IMR-90 (cell line): ENCODE results near the gene DNAJC22. TPM values are rescaled to one million over a fixed set of nuclear protein-coding genes. Genes with fewer than 3 reads are reported as not detected.

ENCODE experiments used
- ATAC-seq: fragments of 200-7000 bp; cut with Tn5 transposase; 2 replicates; pipeline ENCODE4 v1.9.1; 2020; ENCODE audit warnings: low read depth, mild to moderate bottlenecking, moderate library complexity
- BruUV-seq: library from RNA; stranded (reverse); fragments of 400-500 nt; replicated peaks from 2 replicates; lab custom pipeline; 2021; lab: Mats Ljungman, UMichigan
- CTCF ChIA-PET: fragments of 300-600 bp; formaldehyde crosslinking; extraction: SDS; loops from one replicate; lab custom pipeline; 2021; ENCODE audit warnings: antibody characterized with exemption; lab: Yijun Ruan, JAX
- POLR2A ChIA-PET: fragments of 300-600 bp; sonication (Branson Sonifier 250); formaldehyde crosslinking; loops from one replicate; lab custom pipeline; 2022; ENCODE audit warnings: antibody characterized with exemption; ENCODE audit not compliant: unreplicated experiment; lab: Charles Lee
- DNase-seq: peaks from one replicate; pipeline ENCODE4 v3.0.0; 2013
- H2AFZ ChIP-seq: replicated peaks from 2 replicates; pipeline ENCODE3; 2013; ENCODE audit warnings: low read length, mild to moderate bottlenecking; ENCODE audit not compliant: poor library complexity
- H2AK5ac ChIP-seq: 2 replicates; pipeline ENCODE4 v1.6.1; 2013; ENCODE audit warnings: low read depth, low read length, inconsistent platforms
- H2AK9ac ChIP-seq: replicated peaks from 2 replicates; pipeline ENCODE3; 2013; ENCODE audit warnings: mild to moderate bottlenecking, low read depth, low read length, moderate library complexity; ENCODE audit not compliant: poor library complexity
- H2BK120ac ChIP-seq: 2 replicates; pipeline ENCODE4 v1.6.1; 2013; ENCODE audit warnings: low read depth, low read length, inconsistent platforms
- H2BK15ac ChIP-seq: 3 replicates; pipeline ENCODE4 v1.6.1; 2013; ENCODE audit warnings: low read depth, low read length, inconsistent platforms
- H2BK20ac ChIP-seq: 2 replicates; pipeline ENCODE4 v1.6.1; 2013; ENCODE audit warnings: low read depth, mild to moderate bottlenecking, inconsistent platforms, low read length, moderate library complexity
- H2BK5ac ChIP-seq: 2 replicates; pipeline ENCODE4 v1.6.1; 2013; ENCODE audit warnings: mild to moderate bottlenecking, low read depth, low read length, inconsistent platforms; ENCODE audit not compliant: poor library complexity, severe bottlenecking
- H3K14ac ChIP-seq: replicated peaks from 2 replicates; pipeline ENCODE4 v1.6.1; 2013; ENCODE audit warnings: low read depth, low read length, inconsistent platforms
- H3K18ac ChIP-seq: 2 replicates; pipeline ENCODE4 v1.6.1; 2013; ENCODE audit warnings: low read depth, low read length, control low read depth
- H3K23ac ChIP-seq: 2 replicates; pipeline ENCODE4 v1.6.1; 2013; ENCODE audit warnings: low read depth, low read length, inconsistent platforms
- H3K27ac ChIP-seq: 2 replicates; pipeline ENCODE4 v1.5.1; 2013; ENCODE audit warnings: mild to moderate bottlenecking, control low read depth, low read length; ENCODE audit not compliant: insufficient read depth
- H3K27me3 ChIP-seq: 2 replicates; pipeline ENCODE4 v1.6.1; 2013; ENCODE audit warnings: low read length; ENCODE audit not compliant: control insufficient read depth, insufficient read depth
- H3K36me3 ChIP-seq: 2 replicates; pipeline ENCODE4 v1.6.1; 2013; ENCODE audit warnings: low read length, mixed read lengths; ENCODE audit not compliant: control insufficient read depth, insufficient read depth
- H3K4ac ChIP-seq: 2 replicates; pipeline ENCODE4 v1.6.1; 2013; ENCODE audit warnings: low read depth, low read length, inconsistent platforms
- H3K4me1 ChIP-seq: 2 replicates; pipeline ENCODE4 v1.6.1; 2013; ENCODE audit warnings: low read length, mixed read lengths; ENCODE audit not compliant: control insufficient read depth, insufficient read depth
- H3K4me2 ChIP-seq: 2 replicates; pipeline ENCODE4 v1.6.1; 2013; ENCODE audit warnings: low read depth, mild to moderate bottlenecking, control low read depth, low read length, moderate library complexity
- H3K4me3 ChIP-seq: 2 replicates; pipeline ENCODE4 v1.5.1; 2013; ENCODE audit warnings: low read depth, mild to moderate bottlenecking, control low read depth, low read length, moderate library complexity; ENCODE audit not compliant: insufficient read depth
- H3K56ac ChIP-seq: 2 replicates; pipeline ENCODE4 v1.6.1; 2013; ENCODE audit warnings: low read length, inconsistent platforms; ENCODE audit not compliant: insufficient read depth; ENCODE audit errors: extremely low read depth
- H3K79me1 ChIP-seq, 2 experiments: 2 replicates each; pipeline ENCODE4 v1.6.1; 2013; ENCODE audit warnings: low read length in 2 of 2, inconsistent platforms in 1 of 2, low read depth in 1 of 2
- H3K9ac ChIP-seq: 2 replicates; pipeline ENCODE4 v1.6.1; 2013; ENCODE audit warnings: low read depth, low read length, control low read depth
- H3K9me1 ChIP-seq: 2 replicates; pipeline ENCODE4 v1.6.1; 2013; ENCODE audit warnings: low read length, inconsistent platforms; ENCODE audit not compliant: insufficient read depth
- H3K9me3 ChIP-seq: 2 replicates; pipeline ENCODE4 v1.6.1; 2013; ENCODE audit warnings: low read length; ENCODE audit not compliant: control insufficient read depth, insufficient read depth
- H4K20me1 ChIP-seq: 2 replicates; pipeline ENCODE4 v1.6.1; 2013; ENCODE audit warnings: low read length, inconsistent platforms; ENCODE audit not compliant: insufficient read depth
- H4K5ac ChIP-seq: 2 replicates; pipeline ENCODE4 v1.6.1; 2013; ENCODE audit warnings: mild to moderate bottlenecking, low read depth, low read length, control low read depth
- H4K8ac ChIP-seq, 2 experiments: 2 replicates each; pipeline ENCODE4 v1.6.1; 2013; ENCODE audit warnings: low read depth in 2 of 2, low read length in 2 of 2, control low read depth in 1 of 2, inconsistent platforms in 1 of 2
- H4K91ac ChIP-seq: 2 replicates; pipeline ENCODE4 v1.6.1; 2013; ENCODE audit warnings: low read depth, low read length, inconsistent platforms; ENCODE audit not compliant: insufficient read depth
- CEBPB ChIP-seq: IDR thresholded peaks from 2 replicates; pipeline ENCODE4 v1.6.1; 2012; ENCODE audit warnings: low read depth, low read length, improper control_type of control experiment
- CTCF ChIP-seq: conservative IDR thresholded peaks from 2 replicates; pipeline ENCODE4 v1.5.1; 2012; ENCODE audit warnings: mild to moderate bottlenecking, low read depth, low read length, improper control_type of control experiment
- ELK1 ChIP-seq: fragments of 150-350 bp; IDR thresholded peaks from 2 replicates; pipeline ENCODE4 v1.6.1; 2016; ENCODE audit warnings: low read depth, mild to moderate bottlenecking, low read length, moderate library complexity, borderline replicate concordance
- MAZ ChIP-seq: IDR thresholded peaks from 2 replicates; pipeline ENCODE4 v1.6.1; 2012; ENCODE audit warnings: low read depth, mild to moderate bottlenecking, low read length, improper control_type of control experiment, moderate library complexity, borderline replicate concordance
- NFE2L2 ChIP-seq: fragments of 150-350 bp; IDR thresholded peaks from 2 replicates; pipeline ENCODE4 v1.6.1; 2016; ENCODE audit warnings: low read depth, mild to moderate bottlenecking, low read length
- POLR2A ChIP-seq: IDR thresholded peaks from 2 replicates; pipeline ENCODE4 v1.6.1; 2012; ENCODE audit warnings: mild to moderate bottlenecking, low read depth, low read length
- RAD21 ChIP-seq: IDR thresholded peaks from 2 replicates; pipeline ENCODE4 v1.6.1; 2012; ENCODE audit warnings: low read length, improper control_type of control experiment
- RCOR1 ChIP-seq: IDR thresholded peaks from 2 replicates; pipeline ENCODE4 v1.6.1; 2012; ENCODE audit warnings: mild to moderate bottlenecking, low read length, improper control_type of control experiment; ENCODE audit not compliant: insufficient replicate concordance
- WGBS, 2 experiments: methylation state at CpG; one replicate each; pipeline versions ENCODE4 v1.1.5 to v1.1.7; 2013; ENCODE audit warnings: missing lambda C conversion rate in 2 of 2; ENCODE audit not compliant: insufficient read length in 1 of 2; ENCODE audit errors: extremely low coverage in 2 of 2; 5-methylcytosine and 5-hydroxymethylcytosine counted together
- dilution Hi-C: fragments of 300-500 bp; cut with HindIII; formaldehyde crosslinking; loops from one replicate; pipeline ENCODE4 v1.14.3; 2018; ENCODE audit warnings: low sequenced_read_pairs; ENCODE audit not compliant: unreplicated experiment
- in situ Hi-C: fragments of 300-500 bp; cut with MboI; formaldehyde crosslinking; loops from 3 replicates; pipeline ENCODE4 v1.14.3; 2019; ENCODE audit warnings: low sequenced_read_pairs, inconsistent platforms, mixed read lengths
- intact Hi-C: fragments of 100-400 bp; cut with micrococcal nuclease; formaldehyde crosslinking; loops from 2 replicates; pipeline ENCODE4 v1.10.0; 2022
- polyA plus RNA-seq, 3 experiments: library from polyadenylated mRNA; depleted of rRNA; stranded (reverse); fragments of >200 nt; gene quantifications; 2 replicates each; pipeline ENCODE4 v1.2.3, GENCODE V29; 2012; ENCODE audit warnings: low replicate concordance in 1 of 3
- total RNA-seq: library from RNA; depleted of rRNA; stranded (reverse); fragments of >200 nt; gene quantifications from 2 replicates; pipeline ENCODE4 v1.2.3, GENCODE V29; 2012

Gene DNAJC22
- total and polyA plus RNA-seq, 2 of the 4 experiments (the other 2 are of a cell fraction) = 8.1 to 8.2 TPM

DNA sequence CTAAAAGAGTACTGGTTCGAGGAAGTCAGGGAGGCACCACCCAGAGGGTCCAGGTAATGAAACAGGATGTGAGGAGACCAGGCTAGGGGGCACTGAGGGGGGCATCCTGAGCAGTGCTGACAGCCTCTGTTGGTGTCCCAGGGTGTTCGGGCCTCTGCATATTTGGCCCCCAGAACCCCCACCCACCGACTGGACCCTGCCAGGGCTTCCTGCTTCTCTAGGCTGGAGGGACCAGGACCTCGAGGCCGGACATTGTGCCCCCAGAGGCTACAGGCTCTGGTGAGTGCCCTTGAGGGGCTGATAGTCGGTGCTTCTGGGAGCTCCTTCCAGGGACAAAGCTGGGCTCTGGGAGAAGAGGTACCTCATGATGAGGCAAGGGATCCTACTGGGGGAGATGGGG lies 21.1 kb upstream of the DNAJC22 start:
- no CpG with 5 or more reads among the region's 6 CpGs for WGBS, 2 experiments
- no peaks in the 10 kb centered on the region for H4K20me1 ChIP-seq
- no peak overlapping the region for H3K27ac ChIP-seq
- no peak overlapping the region for H2BK20ac ChIP-seq
- H3K4ac ChIP-seq = no peak overlapping the region
- no peak overlapping the region for H3K18ac ChIP-seq
- no peak for ATAC-seq
- ChIA-PET CTCF (no interaction called here), POLR2A (no interaction called here)
- TF ChIP-seq RCOR1 (no peak), CTCF (no peak), NFE2L2 (no peak), ELK1 (no peak), RAD21 (no peak), POLR2A (no peak), CEBPB (no peak), MAZ (no peak)
- no peaks in the 10 kb centered on the region for H3K9me3 ChIP-seq
- no peaks in the 10 kb centered on the region; the same call in 1 of the 2 replicates for H3K9me1 ChIP-seq
- H2AFZ ChIP-seq = no peak overlapping the region
- H3K79me1 ChIP-seq = peaks cover 9 to 41% of the 10 kb centered on the region in 2 experiments; a peak in 3 of 4 replicates
- dilution Hi-C loops = no loop called here
- H3K27me3 ChIP-seq = no peaks in the 10 kb centered on the region
- no peak overlapping the region for H3K9ac ChIP-seq
- H3K4me2 ChIP-seq = no peak overlapping the region
- H4K8ac ChIP-seq = no peak overlapping the region
- H3K56ac ChIP-seq = no peak overlapping the region
- no peak overlapping the region for H3K4me3 ChIP-seq
- no peak overlapping the region for H4K5ac ChIP-seq
- H2BK15ac ChIP-seq = no peak overlapping the region
- in situ Hi-C loops = no loop called here
- intact Hi-C loops = no loop called here
- no peak overlapping the region for H2BK5ac ChIP-seq
- no peak overlapping the region for H3K23ac ChIP-seq
- peaks cover 6% of the 10 kb centered on the region for H3K36me3 ChIP-seq
- no peak overlapping the region for H2BK120ac ChIP-seq
- H2AK9ac ChIP-seq = peak overlapping the region; percentile 14
- H2AK5ac ChIP-seq = no peak overlapping the region
- H3K14ac ChIP-seq = no peak overlapping the region
- no peak for DNase-seq
- no TSS peak for BruUV-seq
- H3K4me1 ChIP-seq = peaks cover 9% of the 10 kb centered on the region; the same call in 1 of the 2 replicates
- no peak overlapping the region for H4K91ac ChIP-seq
